CD4-positive, alpha-beta memory T cell (primary cell): ENCODE data around the gene RALGPS2. TPM values are rescaled to one million over a fixed set of nuclear protein-coding genes. Genes with fewer than 3 reads are reported as not detected.

Source experiments
- CTCF ChIA-PET: fragments of 350-600 bp; sonication (Branson Sonifier 250); formaldehyde crosslinking; loops from one replicate; lab custom pipeline; 2021; ENCODE audit warnings: inconsistent platforms; ENCODE audit not compliant: partially characterized antibody; lab: Charles Lee
- POLR2A ChIA-PET: fragments of 350-600 bp; sonication (Branson Sonifier 250); formaldehyde crosslinking; loops from one replicate; lab custom pipeline; 2021; ENCODE audit not compliant: partially characterized antibody; lab: Charles Lee
- DNase-seq, 5 donors: peaks; one replicate each; pipeline versions ENCODE4 v3.0.0 to v3.0.0-alpha.2; 2020 to 2022; ENCODE audit warnings: mixed read lengths in 1 of 5
- H3K27ac ChIP-seq: one replicate; pipeline ENCODE4 v1.7.0; 2013; ENCODE audit warnings: low read depth, low read length
- H3K27me3 ChIP-seq: 2 replicates; pipeline ENCODE4 v1.7.0; 2013; ENCODE audit warnings: mild to moderate bottlenecking, low read length, moderate library complexity; ENCODE audit not compliant: insufficient read depth
- H3K36me3 ChIP-seq: 2 replicates; pipeline ENCODE4 v1.7.0; 2013; ENCODE audit warnings: mild to moderate bottlenecking, low read length, moderate library complexity; ENCODE audit not compliant: insufficient read depth
- H3K4me1 ChIP-seq: 2 replicates; pipeline ENCODE4 v1.7.0; 2013; ENCODE audit warnings: mild to moderate bottlenecking, low read length, moderate library complexity; ENCODE audit not compliant: insufficient read depth
- H3K4me3 ChIP-seq, 2 donors: one replicate each; pipeline ENCODE4 v1.7.0; 2013; ENCODE audit warnings: low read length in 2 of 2, mild to moderate bottlenecking in 1 of 2
- H3K9me3 ChIP-seq, 2 donors: one replicate each; pipeline ENCODE4 v1.7.0; 2013; ENCODE audit warnings: low read length in 2 of 2, control low read depth in 1 of 2; ENCODE audit not compliant: control insufficient read depth in 1 of 2
- H3K27ac Mint-ChIP-seq, 7 donors: one replicate each; pipeline ENCODE4 v1.8.0; 2020 to 2021; ENCODE audit warnings: mixed read lengths in 7 of 7, mild to moderate bottlenecking in 6 of 7, inconsistent platforms in 3 of 7, moderate library complexity in 3 of 7
- H3K27me3 Mint-ChIP-seq, 2 donors: one replicate each; pipeline ENCODE4 v1.8.0; 2020 to 2021; ENCODE audit warnings: mixed read lengths in 2 of 2
- H3K36me3 Mint-ChIP-seq, 2 donors: one replicate each; pipeline ENCODE4 v1.8.0; 2020 to 2021; ENCODE audit warnings: mixed read lengths in 2 of 2, inconsistent platforms in 1 of 2, mild to moderate bottlenecking in 1 of 2
- H3K4me1 Mint-ChIP-seq, 4 donors: one replicate each; pipeline ENCODE4 v1.8.0; 2020 to 2021; ENCODE audit warnings: mixed read lengths in 4 of 4, mild to moderate bottlenecking in 1 of 4
- H3K4me3 Mint-ChIP-seq, 8 donors: one replicate each; pipeline ENCODE4 v1.8.0; 2020 to 2021; ENCODE audit warnings: mixed read lengths in 8 of 8, mild to moderate bottlenecking in 7 of 8, moderate library complexity in 6 of 8, inconsistent platforms in 3 of 8
- H3K9me3 Mint-ChIP-seq, 8 donors: one replicate each; pipeline ENCODE4 v1.8.0; 2020 to 2021; ENCODE audit warnings: mixed read lengths in 8 of 8, mild to moderate bottlenecking in 5 of 8, inconsistent platforms in 3 of 8, moderate library complexity in 1 of 8
- intact Hi-C: fragments of 100-400 bp; cut with micrococcal nuclease; formaldehyde crosslinking; loops from one replicate; pipeline ENCODE4 v1.15.1; 2023
- polyA plus RNA-seq, 2 donors: library from polyadenylated mRNA; unstranded; fragments of 300-500 nt; fragmentation: Illumina TruSeq; gene quantifications; one replicate each; pipeline ENCODE4 v1.2.3, GENCODE V29; 2021
- total RNA-seq, 2 experiments: library from RNA; stranded (reverse); gene quantifications; one replicate each; pipeline ENCODE4 v1.2.3, GENCODE V29; 2021

RALGPS2 gene
- total and polyA plus RNA-seq, 4 experiments from 2014 or later = 1.6 to 15.0 (median 7.8) TPM

DNA sequence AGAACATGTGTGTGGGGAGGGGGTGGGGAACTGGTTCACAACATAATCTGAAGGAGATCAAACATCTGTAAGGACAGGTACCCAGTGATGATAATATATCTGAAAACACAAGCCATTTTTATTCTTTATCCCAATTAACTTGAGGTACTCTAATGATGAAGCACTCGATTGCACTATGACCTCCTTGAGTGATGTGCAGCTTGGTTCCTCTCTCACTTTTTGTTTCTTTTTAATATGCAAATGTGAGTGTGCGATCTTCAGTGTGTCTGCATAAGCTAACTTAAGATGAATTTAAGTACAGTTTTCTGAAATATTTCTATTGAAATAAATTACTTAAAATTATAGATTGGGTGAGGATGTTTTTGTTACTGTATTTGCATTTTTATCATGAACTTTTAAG is 196.5 kb downstream of the RALGPS2 start:
- POLR2A ChIA-PET = no interaction called here
- no peaks in the 10 kb centered on the region for H3K4me1 ChIP-seq
- intact Hi-C loops = no loop called here

DNA sequence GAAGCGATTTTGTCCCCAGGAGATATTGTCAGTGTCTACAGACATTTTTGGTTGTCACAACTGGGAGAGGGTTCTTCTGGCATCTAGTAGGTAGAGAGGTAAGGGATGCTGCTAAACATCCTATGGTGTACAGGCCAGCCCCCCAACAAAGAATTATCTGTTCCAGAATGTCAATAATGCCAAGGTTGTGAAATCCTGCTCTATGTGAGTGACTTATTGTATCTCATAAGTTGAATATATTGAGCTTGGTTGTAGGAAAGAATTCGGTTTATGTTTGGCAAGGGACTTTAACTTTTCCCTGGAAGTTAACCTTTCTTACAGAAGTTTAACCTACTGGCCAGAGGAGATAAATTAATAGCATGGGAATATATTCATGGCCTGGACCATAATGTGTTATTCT is 198.5 kb downstream of the RALGPS2 start:
- Histone ChIP-seq H3K27me3 (no peaks in the 10 kb centered on the region), H3K9me3 (no peaks in the 10 kb centered on the region), H3K4me1 (no peaks in the 10 kb centered on the region), H3K4me3 (no peak overlapping the region), H3K36me3 (no peaks in the 10 kb centered on the region), H3K27ac (no peak overlapping the region)
- Mint-ChIP-seq H3K27me3 (peaks cover 0 to 3% of the 10 kb centered on the region in 2 donors), H3K9me3 (peaks cover 0 to 20% (median 11%) of the 10 kb centered on the region in 8 donors), H3K27ac (no peak overlapping the region), H3K4me1 (no peaks in the 10 kb centered on the region), H3K4me3 (no peak overlapping the region), H3K36me3 (peaks cover 0 to 3% of the 10 kb centered on the region in 2 donors)
- CTCF ChIA-PET = no interaction called here
- POLR2A ChIA-PET = no interaction called here
- DNase-seq = no peak
- intact Hi-C loops = no loop called here

More for the DNA sequence above, 196.5 kb downstream of the RALGPS2 start:
- Mint-ChIP-seq H3K36me3 (peaks cover 3 to 10% of the 10 kb centered on the region in 2 donors), H3K4me3 (no peak overlapping the region), H3K4me1 (no peaks in the 10 kb centered on the region), H3K27me3 (peaks cover 0 to 2% of the 10 kb centered on the region in 2 donors), H3K27ac (no peak overlapping the region), H3K9me3 (peaks cover 0 to 20% (median 11%) of the 10 kb centered on the region in 8 donors)
- Histone ChIP-seq H3K27ac (no peak overlapping the region), H3K4me3 (no peak overlapping the region), H3K9me3 (no peaks in the 10 kb centered on the region), H3K27me3 (no peaks in the 10 kb centered on the region), H3K36me3 (no peaks in the 10 kb centered on the region)
- DNase-seq = no peak
- CTCF ChIA-PET = no interaction called here

DNA sequence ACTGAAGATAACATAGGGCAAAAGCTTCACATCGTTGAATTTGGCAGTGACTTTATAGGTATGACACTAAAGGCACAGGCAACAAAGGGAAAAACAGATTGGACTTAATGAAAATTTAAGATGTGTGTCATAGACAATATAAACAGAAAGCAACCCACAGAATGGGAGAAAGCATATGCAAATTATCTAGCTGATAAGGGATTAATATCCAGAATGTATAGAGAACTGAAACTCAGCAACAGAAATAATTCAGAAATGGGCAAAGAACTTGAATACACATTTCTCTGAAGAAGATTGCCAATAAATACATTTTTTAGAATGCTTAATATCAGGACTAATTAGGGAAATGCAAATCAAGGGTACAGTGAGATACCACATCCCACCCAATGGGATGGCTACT is 201.0 kb downstream of the RALGPS2 start:
- Histone ChIP-seq H3K36me3 (no peaks in the 10 kb centered on the region), H3K27me3 (no peaks in the 10 kb centered on the region), H3K9me3 (no peaks in the 10 kb centered on the region), H3K4me3 (no peak overlapping the region), H3K27ac (no peak overlapping the region), H3K4me1 (no peaks in the 10 kb centered on the region)
- ChIA-PET POLR2A (no interaction called here), CTCF (no interaction called here)
- Mint-ChIP-seq H3K36me3 (peaks cover 0 to 3% of the 10 kb centered on the region in 2 donors), H3K9me3 (peaks cover 0 to 20% (median 11%) of the 10 kb centered on the region in 8 donors), H3K27ac (no peak overlapping the region), H3K4me3 (no peak overlapping the region), H3K27me3 (peaks cover 0 to 3% of the 10 kb centered on the region in 2 donors), H3K4me1 (no peaks in the 10 kb centered on the region)
- DNase-seq = no peak
- intact Hi-C loops = no loop called here

DNA sequence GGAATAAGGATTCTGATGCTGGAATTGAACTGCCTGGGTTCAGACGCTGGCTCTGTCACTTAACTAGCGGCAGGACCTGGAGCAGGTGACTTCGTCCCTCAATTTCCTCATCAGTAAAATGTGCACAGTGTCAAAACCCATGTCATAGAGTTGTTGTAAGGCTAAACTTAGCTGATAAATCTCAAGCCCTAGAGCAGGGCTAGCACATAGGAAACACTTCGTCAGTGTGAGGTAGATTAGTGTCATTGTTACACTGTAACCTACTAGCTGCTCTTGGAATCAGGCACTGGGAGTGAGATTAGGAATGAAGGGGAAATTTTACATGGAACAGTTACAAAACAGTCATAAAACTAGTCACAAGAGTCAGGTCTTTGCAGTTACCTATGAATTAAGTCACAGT is 202.0 kb downstream of the RALGPS2 start:
- CTCF ChIA-PET = no interaction called here
- no peaks in the 10 kb centered on the region for H3K9me3 ChIP-seq
- Mint-ChIP-seq H3K4me3 (no peak overlapping the region), H3K4me1 (no peaks in the 10 kb centered on the region), H3K27me3 (peaks cover 0 to 3% of the 10 kb centered on the region in 2 donors), H3K9me3 (peaks cover 0 to 20% (median 11%) of the 10 kb centered on the region in 8 donors), H3K36me3 (no peaks in the 10 kb centered on the region), H3K27ac (no peak overlapping the region)
- H3K27me3 ChIP-seq = no peaks in the 10 kb centered on the region
- H3K4me1 ChIP-seq = no peaks in the 10 kb centered on the region
- no peak overlapping the region for H3K27ac ChIP-seq
- intact Hi-C loops = no loop called here
- POLR2A ChIA-PET = no interaction called here
- DNase-seq = no peak
- no peaks in the 10 kb centered on the region for H3K36me3 ChIP-seq
- H3K4me3 ChIP-seq = no peak overlapping the region

DNA sequence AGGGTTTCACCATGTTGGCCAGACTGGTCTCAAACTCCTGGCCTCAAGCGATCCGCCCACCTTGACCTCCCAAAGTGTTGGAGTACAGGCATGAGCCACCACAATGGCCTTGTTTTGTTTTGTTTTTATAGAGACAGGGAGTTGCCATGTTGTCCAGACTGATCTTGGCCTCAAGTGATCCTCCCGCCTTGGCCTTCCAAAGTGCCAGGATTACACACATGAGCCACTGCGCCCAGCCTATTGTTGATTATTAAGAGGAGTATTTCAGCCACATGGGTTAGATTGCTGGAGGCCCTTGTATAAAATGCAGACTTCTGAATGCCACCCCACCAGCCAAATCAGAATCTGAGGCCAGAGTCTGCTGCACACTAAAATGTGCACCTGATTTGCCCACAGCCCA is 203.0 kb downstream of the RALGPS2 start:
- H3K27ac ChIP-seq = no peak overlapping the region
- no peak for DNase-seq
- intact Hi-C loops = no loop called here
- peaks cover 0 to 20% (median 10%) of the 10 kb centered on the region in 8 donors for H3K9me3 Mint-ChIP-seq
- H3K36me3 ChIP-seq = no peaks in the 10 kb centered on the region
- no peaks in the 10 kb centered on the region for H3K4me1 Mint-ChIP-seq
- no peaks in the 10 kb centered on the region for H3K4me1 ChIP-seq
- H3K4me3 Mint-ChIP-seq = no peak overlapping the region
- no peak overlapping the region for H3K27ac Mint-ChIP-seq
- H3K36me3 Mint-ChIP-seq = no peaks in the 10 kb centered on the region
- POLR2A ChIA-PET = no interaction called here
- CTCF ChIA-PET = no interaction called here
- no peak overlapping the region for H3K4me3 ChIP-seq
- no peaks in the 10 kb centered on the region for H3K9me3 ChIP-seq
- no peaks in the 10 kb centered on the region for H3K27me3 ChIP-seq
- peaks cover 0 to 3% of the 10 kb centered on the region in 2 donors for H3K27me3 Mint-ChIP-seq

DNA sequence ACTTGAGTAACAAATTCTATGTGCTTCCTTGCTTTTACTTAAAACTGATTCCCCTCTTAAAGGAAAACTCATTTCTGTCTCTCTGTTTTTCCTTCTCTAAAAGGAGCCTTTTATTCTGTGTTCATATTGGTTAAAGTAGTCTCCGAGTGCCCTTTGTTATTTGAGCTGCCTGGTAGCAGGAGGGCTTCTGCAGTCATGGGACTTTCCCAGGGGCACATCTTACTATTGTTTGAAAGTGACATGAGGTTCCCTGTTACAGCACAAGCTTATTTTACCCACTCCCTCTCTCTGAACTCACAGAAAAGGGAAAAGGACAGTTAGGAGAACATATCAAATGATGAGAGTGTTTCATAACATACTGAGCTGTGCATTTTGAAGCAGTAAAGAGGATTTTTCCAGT is 203.9 kb downstream of the RALGPS2 start:
- H3K27ac Mint-ChIP-seq = no peak overlapping the region
- H3K9me3 Mint-ChIP-seq = peaks cover 0 to 12% (median 8%) of the 10 kb centered on the region in 8 donors
- H3K36me3 Mint-ChIP-seq = no peaks in the 10 kb centered on the region

GRCh38 chr1:178931858-178932551 is 207.0 kb downstream of the RALGPS2 start:
- ChIA-PET CTCF (no interaction called here), POLR2A (no interaction called here)
- no peak overlapping the region for H3K4me3 ChIP-seq
- Mint-ChIP-seq H3K36me3 (no peaks in the 10 kb centered on the region), H3K27me3 (peaks cover 0 to 1% of the 10 kb centered on the region in 2 donors), H3K4me1 (no peaks in the 10 kb centered on the region), H3K27ac (no peak overlapping the region), H3K4me3 (no peak overlapping the region), H3K9me3 (no peaks in the 10 kb centered on the region)
- no peak overlapping the region for H3K27ac ChIP-seq
- H3K27me3 ChIP-seq = no peaks in the 10 kb centered on the region
- H3K4me1 ChIP-seq = no peaks in the 10 kb centered on the region
- no peaks in the 10 kb centered on the region for H3K9me3 ChIP-seq
- no peaks in the 10 kb centered on the region for H3K36me3 ChIP-seq
- no peak for DNase-seq
- intact Hi-C loops = no loop called here

More for the DNA sequence above, 203.9 kb downstream of the RALGPS2 start:
- H3K36me3 ChIP-seq = no peaks in the 10 kb centered on the region
- no peaks in the 10 kb centered on the region for H3K4me1 ChIP-seq
- H3K27me3 ChIP-seq = no peaks in the 10 kb centered on the region
- CTCF ChIA-PET = interaction anchor here (1.3 kb wide), 1 partner anchor 73 kb away, joined by 3 read pairs; no protein-coding TSS in a partner anchor
- intact Hi-C loops = no loop called here
- no peak overlapping the region for H3K27ac ChIP-seq
- Mint-ChIP-seq H3K4me1 (no peaks in the 10 kb centered on the region), H3K27me3 (peaks cover 0 to 3% of the 10 kb centered on the region in 2 donors), H3K4me3 (no peak overlapping the region)
- H3K4me3 ChIP-seq = no peak overlapping the region
- POLR2A ChIA-PET = no interaction called here
- no peaks in the 10 kb centered on the region for H3K9me3 ChIP-seq
- no peak for DNase-seq
